ENCODE results near the gene GPC5. TPM values are rescaled to one million over a fixed set of nuclear protein-coding genes. Genes with fewer than 3 reads are reported as not detected.

Gene GPC5
- total and polyA plus RNA-seq, 4 donors, result 0.51 to 22.4 (median 2.0) TPM

- TF ChIP-seq EGR1 (IDR thresholded peaks at IDR 0.05; ENCODE audit: low read depth in 2 of 2) (no peak), JUND (IDR thresholded peaks at IDR 0.05) (no peak), FOXA1 (IDR thresholded peaks at IDR 0.05) (no peak), ATF3 (IDR thresholded peaks at IDR 0.05) (no peak), RXRA (IDR thresholded peaks at IDR 0.05) (no peak), ZBTB33 (IDR thresholded peaks at IDR 0.05) (no peak), YY1 (IDR thresholded peaks at IDR 0.05) (no peak)
These were observed 630.3 kb downstream of the GPC5 start for GRCh38 chr13:92028695-92029094.

GRCh38 chr13:92029641-92030040 is 631.2 kb downstream of the GPC5 start:
- Histone ChIP-seq H3K9me3 (ENCODE audit: control insufficient read depth in 4 of 4, low read length in 3 of 4) (peaks cover 0 to 2% (median 0%) of the 10 kb centered on the region in 4 donors), H3K27me3 (ENCODE audit: control insufficient read depth in 4 of 4, insufficient read depth in 4 of 4, low read length in 3 of 4) (no peaks in the 10 kb centered on the region), H3K36me3 (ENCODE audit: control insufficient read depth in 4 of 4, insufficient read depth in 3 of 4, low read depth in 1 of 4, low read length in 3 of 4) (no peaks in the 10 kb centered on the region), H3K9ac (ENCODE audit: low read depth in 1 of 2, low read length in 2 of 2) (no peak overlapping the region), H3K27ac (ENCODE audit: low read depth in 1 of 2, low read length in 2 of 2) (no peak overlapping the region), H3K4me3 (ENCODE audit: low read depth in 1 of 3, low read length in 3 of 3) (no peak overlapping the region), H3K4me1 (ENCODE audit: control insufficient read depth in 4 of 4, insufficient read depth in 4 of 4, low read length in 3 of 4) (no peaks in the 10 kb centered on the region)
- TF ChIP-seq JUND (IDR thresholded peaks at IDR 0.05) (no peak), YY1 (IDR thresholded peaks at IDR 0.05) (no peak), SP1 (IDR thresholded peaks at IDR 0.05) (no peak), NR2F2 (IDR thresholded peaks at IDR 0.05) (no peak)
- 93% methylated on average over 4 of the region's 4 CpGs for WGBS
- DNase-seq (ENCODE audit: low spot score), result no peak

More at GRCh38 chr13:92028695-92029094, 630.3 kb downstream of the GPC5 start:
- Histone ChIP-seq H3K4me1 (ENCODE audit: control insufficient read depth in 4 of 4, insufficient read depth in 4 of 4, low read length in 3 of 4) (no peaks in the 10 kb centered on the region), H3K9me3 (ENCODE audit: control insufficient read depth in 4 of 4, low read length in 3 of 4) (peaks cover 0 to 2% (median 0%) of the 10 kb centered on the region in 4 donors), H3K27me3 (ENCODE audit: control insufficient read depth in 4 of 4, insufficient read depth in 4 of 4, low read length in 3 of 4) (no peaks in the 10 kb centered on the region), H3K9ac (ENCODE audit: low read depth in 1 of 2, low read length in 2 of 2) (no peak overlapping the region), H3K36me3 (ENCODE audit: control insufficient read depth in 4 of 4, insufficient read depth in 3 of 4, low read depth in 1 of 4, low read length in 3 of 4) (no peaks in the 10 kb centered on the region), H3K4me3 (ENCODE audit: low read depth in 1 of 3, low read length in 3 of 3) (no peak overlapping the region), H3K27ac (ENCODE audit: low read depth in 1 of 2, low read length in 2 of 2) (no peak overlapping the region)
- DNase-seq (ENCODE audit: low spot score), result no peak

GRCh38 chr13:92038905-92039304 is 640.5 kb downstream of the GPC5 start:
- Histone ChIP-seq H3K9me3 (ENCODE audit: control insufficient read depth in 4 of 4, low read length in 3 of 4) (no peaks in the 10 kb centered on the region), H3K27ac (ENCODE audit: low read depth in 1 of 2, low read length in 2 of 2) (no peak overlapping the region), H3K36me3 (ENCODE audit: control insufficient read depth in 4 of 4, insufficient read depth in 3 of 4, low read depth in 1 of 4, low read length in 3 of 4) (no peaks in the 10 kb centered on the region), H3K27me3 (ENCODE audit: control insufficient read depth in 4 of 4, insufficient read depth in 4 of 4, low read length in 3 of 4) (no peaks in the 10 kb centered on the region), H3K4me3 (ENCODE audit: low read depth in 1 of 3, low read length in 3 of 3) (no peak overlapping the region), H3K4me1 (ENCODE audit: control insufficient read depth in 4 of 4, insufficient read depth in 4 of 4, low read length in 3 of 4) (no peaks in the 10 kb centered on the region), H3K9ac (ENCODE audit: low read depth in 1 of 2, low read length in 2 of 2) (no peak overlapping the region)
- DNase-seq (ENCODE audit: low spot score), result no peak
- WGBS, result 79% methylated on average over 2 of the region's 2 CpGs
- TF ChIP-seq GABPA (IDR thresholded peaks at IDR 0.05 in 1 of 2, conservative IDR thresholded peaks at IDR 0.05 in 1 of 2), result no peak
- TF ChIP-seq SP1 (IDR thresholded peaks at IDR 0.05), result no peak
- TF ChIP-seq FOXA1 (IDR thresholded peaks at IDR 0.05), result no peak
- no peak for TF ChIP-seq HNF4A (conservative IDR thresholded peaks at IDR 0.05)
- TF ChIP-seq HNF4G (IDR thresholded peaks at IDR 0.05), result no peak
- TF ChIP-seq YY1 (IDR thresholded peaks at IDR 0.05), result no peak
- TF ChIP-seq FOXA2 (IDR thresholded peaks at IDR 0.05), result no peak
- no peak for TF ChIP-seq MAX (IDR thresholded peaks at IDR 0.05)
- no peak for TF ChIP-seq CTCF (IDR thresholded peaks at IDR 0.05; ENCODE audit: low read depth, low read length, missing input control)
- TF ChIP-seq ZBTB33 (IDR thresholded peaks at IDR 0.05), result no peak
- no peak for TF ChIP-seq NR2F2 (IDR thresholded peaks at IDR 0.05)
- no peak for TF ChIP-seq RAD21 (IDR thresholded peaks at IDR 0.05)
- TF ChIP-seq RXRA (IDR thresholded peaks at IDR 0.05), result no peak
- no peak for TF ChIP-seq TAF1 (conservative IDR thresholded peaks at IDR 0.05)
